GF-D8 (cell line): ENCODE results near the gene RDH8.

Experiments
- DNase-seq: peaks from one replicate; lab custom pipeline; 2025; lab: John Stamatoyannopoulos, UW

The RDH8 gene

DNA sequence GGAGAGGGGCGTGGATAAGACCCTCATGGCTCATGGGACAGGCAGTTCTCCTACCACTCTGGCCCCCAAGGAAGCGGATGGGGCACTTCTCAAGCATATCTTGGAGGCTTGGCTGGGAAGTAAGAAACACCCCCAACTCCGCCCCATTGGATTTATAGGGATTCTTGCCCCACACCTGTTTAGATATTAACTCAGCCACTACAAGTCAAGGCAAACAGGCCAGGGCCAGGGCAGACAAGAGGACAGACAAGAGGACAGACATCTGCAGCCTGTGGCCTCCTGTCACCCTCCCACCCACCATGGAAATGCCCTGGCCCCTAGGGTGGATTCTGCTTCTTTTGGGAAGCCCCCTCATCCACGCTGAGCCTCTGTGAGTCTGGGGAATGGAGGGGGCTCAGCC is 24.1 kb downstream of the RDH8 start:
- DNase-seq, result no peak

DNA sequence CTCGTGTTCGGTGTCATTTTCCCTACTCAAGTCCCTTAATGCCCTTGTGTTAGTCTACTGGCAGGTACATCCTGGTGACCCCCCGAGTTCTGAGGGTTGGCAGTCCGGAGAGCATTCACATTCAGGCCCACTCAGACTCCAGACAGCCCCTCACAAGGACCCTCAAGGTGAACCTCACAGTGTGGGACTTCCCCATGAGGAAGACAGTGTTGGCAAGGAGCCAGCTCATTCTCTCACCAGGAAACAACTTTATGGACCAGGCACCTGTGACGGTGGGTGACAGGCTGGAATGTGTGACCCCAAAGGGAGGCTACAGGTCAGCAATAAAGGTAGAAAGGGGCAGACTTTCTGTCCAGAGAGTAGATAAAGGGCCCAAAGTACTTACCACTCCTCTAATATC is 24.5 kb downstream of the RDH8 start:
- no peak for DNase-seq

DNA sequence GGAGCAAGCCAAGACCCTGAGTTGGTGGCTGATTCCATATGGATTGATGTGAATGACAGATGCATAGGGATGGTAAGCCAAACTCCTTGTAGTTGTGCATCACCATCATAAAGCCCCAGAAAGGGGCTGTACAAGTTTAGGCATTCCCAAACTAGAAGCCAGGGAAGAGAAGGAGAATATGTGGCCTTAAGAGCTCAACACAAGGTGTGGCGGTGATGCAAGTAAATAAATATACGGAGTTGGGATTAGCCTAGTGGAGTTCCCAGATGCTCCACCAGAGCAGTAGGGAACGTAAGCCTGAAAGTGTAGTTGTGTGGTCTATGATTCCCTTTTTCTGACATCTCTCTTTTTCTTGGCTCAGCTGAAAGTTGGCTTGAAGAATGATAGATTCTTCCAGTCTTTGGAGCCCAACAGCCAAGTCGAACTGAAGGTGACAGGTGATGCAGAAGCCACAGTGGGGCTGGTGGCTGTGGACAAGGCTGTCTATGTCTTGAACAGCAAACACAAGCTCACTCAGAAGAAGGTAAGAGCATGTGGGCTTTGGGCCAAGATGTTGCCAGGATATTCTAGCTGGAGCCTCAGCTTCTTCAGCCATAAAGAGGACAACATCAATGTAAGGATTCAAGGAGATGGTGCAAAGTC is 30.1 kb downstream of the RDH8 start:
- DNase-seq, result no peak

DNA sequence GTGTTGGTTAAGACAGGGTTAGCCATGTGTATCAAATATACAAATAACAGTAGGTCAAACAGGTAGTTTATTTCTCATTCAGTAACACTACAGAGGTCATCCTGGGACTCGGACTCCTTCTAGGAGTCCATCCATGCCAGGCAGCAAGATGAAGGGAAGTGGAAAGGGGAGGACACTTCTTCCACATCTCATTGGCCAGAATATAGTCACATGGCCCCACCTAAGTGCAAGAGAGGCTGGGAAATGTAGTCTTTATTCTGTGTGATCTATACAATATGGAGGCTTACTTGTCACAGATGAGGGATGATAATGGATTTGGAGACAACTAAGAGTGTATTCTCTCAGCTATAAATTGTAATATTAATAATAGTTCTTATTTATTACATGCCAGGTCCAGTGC is 31.1 kb downstream of the RDH8 start:
- no peak for DNase-seq

DNA sequence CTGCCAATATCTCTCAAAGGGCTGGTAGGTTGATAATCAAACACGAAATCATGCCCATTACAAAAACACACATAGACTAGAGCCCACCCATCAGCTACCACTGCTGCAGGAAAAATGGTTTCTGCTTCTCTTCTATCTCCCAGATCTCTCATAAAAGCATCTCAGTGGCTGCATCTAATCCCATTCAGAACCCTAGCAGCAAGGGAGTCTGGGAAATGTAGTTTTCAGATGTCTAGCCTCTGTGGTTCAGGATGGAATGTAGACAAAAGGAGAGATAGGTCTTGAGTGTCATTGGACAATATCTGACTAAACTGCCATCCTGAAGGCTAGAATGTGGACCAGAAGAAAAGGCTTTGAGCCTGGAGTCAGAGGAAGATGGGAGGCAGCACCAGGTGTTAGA is 32.1 kb downstream of the RDH8 start:
- DNase-seq, result no peak

DNA sequence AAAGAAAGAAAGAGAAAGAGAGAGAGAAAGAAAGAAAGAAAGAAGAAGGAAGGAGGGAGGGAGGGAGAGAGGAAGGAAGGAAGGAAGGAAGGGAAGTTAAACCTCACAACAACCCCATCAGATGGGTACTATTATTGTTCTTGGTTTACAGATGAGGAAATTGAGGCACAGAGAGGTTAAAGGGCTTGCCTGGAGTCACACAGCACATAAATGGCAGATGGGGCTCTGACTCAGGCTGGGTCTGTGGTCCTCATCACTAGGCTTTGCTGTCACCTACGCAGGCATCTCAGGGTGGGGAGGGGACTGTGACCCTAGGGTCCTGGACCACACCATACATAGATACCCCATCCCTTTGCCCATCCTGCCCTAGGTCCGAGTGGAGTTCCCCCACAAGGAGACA is 36.3 kb downstream of the RDH8 start:
- no peak for DNase-seq

DNA sequence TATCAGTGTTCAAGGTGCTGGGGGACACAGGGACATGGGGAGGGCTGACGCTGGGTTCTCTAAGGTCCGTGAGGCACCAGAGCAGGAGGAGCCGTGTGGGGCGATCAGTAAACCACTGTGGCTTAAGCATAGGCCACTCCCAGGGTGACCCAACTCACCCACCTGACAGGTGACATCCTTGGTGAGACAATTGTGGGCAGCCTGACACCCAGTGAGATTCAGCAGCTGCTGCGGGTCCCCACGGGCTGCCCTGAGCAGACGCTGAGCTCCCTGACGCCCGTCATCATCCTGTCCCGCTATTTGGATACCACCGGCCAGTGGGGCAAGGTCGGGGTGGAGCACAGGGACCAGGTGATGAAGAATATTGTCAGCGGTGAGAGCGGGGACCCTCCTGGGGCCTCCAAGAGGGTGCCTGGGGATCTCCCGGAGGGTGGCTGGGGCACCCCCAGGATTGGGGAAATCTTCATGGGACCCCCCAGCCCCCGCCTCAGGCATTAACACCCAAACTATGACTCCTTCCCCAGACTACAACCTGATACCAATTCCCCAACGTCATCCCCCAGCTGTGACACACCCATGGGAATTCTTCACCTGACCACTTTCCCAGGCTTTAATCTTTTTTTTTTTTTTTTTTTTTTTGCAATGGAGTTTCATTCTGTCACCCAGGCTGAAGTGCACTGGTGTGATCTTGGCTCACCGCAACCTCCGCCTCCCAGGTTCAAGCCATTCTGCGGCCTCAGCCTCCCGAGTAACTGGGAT is 39.5 kb downstream of the RDH8 start:
- DNase-seq, result no peak

DNA sequence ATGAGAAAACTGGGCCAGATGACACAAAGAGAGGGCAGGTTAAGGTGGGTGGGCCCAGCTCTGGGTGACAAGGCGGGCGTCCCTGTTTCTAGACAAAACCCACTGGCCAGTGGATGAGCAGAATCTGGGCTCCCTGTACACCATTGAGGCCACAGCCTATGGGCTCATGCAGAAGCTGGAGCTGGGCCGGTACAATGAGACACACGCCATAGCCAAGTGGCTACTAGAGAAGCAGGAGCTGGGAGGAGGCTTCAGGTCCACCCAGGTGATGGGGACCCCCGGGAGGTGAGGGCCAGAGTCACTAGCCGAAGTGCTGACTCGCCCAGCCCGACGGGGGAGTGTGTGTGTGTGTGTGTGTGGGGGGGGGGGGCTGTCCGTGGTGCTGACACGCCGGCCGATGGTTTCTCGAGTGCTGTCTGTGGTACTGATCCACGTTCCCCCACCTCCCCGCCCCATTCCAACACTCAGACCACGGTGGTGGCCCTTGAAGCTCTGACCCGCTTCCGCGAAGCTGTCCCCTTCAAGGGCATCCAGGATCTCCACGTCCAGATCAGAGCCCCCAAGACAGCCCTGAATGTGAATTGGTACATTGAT is 48.5 kb downstream of the RDH8 start:
- DNase-seq, result no peak

DNA sequence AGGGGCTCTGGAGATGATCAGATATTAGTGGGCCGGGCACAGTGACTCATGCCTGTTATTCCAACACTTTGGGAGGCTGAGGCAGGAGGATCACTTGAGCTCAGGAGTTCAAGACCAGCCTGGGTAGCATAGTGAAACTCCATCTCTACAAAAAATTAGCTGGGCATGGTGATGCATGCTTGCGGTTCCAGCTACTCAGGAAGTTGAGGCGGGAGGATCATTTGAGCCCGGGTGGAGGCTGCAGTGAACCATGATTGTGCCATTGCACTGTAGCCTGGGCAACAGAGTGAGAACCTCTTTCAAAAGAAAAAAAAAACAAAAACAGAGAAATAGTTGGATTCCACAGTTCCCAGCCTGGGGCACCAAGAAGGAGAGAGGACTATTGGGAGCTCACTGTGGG is 54.9 kb downstream of the RDH8 start:
- DNase-seq, result no peak

DNA sequence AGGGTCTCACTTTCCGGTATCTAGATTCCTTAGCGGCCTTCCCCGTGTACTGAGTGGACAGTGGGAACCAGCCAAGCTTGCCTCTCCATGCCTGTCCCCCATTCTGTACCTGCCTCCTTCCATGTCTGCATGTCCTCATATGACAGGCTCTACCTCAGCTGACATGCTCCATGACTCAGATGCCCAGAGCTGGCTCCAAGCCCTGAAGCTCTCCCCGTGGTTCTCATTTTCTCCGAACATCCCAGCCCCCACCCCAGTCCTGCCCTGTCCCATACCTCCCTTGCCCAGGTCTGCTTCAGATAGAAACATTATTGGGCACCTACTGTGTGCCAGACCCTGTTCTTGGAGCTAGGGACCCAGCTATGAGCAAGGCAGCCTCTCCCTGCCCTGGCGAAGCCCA is 55.8 kb downstream of the RDH8 start:
- no peak for DNase-seq

DNA sequence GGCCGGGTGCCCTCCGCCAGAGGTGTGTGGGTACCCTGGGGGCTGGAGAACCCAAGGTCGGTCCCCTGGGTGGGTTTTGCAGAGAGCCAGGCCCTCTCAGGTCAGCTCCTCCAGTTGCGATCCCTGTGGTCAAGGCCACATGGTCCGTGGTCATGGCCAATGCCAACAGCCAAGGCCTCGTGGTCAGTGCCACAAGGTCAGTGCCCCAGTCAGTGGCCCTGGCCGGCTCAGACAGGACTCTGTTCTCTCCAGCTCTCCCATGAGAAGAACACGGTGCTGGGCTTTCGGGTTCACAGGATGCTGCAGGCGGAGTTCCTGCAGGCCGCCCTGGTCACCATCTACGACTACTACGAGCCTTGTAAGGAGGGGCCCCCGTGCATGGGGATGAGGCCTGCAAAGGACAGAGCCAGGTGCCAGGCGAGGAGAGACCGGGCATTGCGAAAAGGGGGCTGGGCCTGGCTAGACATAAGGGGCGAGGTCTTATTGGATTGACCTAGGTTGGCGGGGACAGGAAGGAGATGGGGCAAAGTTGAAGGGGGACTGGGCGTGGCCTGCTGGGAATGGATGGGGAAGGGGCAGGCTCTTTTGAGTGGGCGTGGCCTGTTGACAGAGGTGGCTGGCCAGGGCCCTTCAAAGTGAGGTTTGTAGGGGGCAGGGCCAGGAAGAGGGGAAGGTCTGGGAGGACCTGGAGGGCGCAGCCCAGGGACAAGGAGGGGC is 57.6 kb downstream of the RDH8 start:
- DNase-seq, result no peak
